Epidermal melanocyte (primary cell): ENCODE results near the gene FAM174C.
"Not testable (repeated sequence)": the region's sequence is repeated elsewhere in the genome, so short reads cannot be mapped to it uniquely, and the experiment has no call there.

Source experiments
- DNase-seq: peaks from one replicate; pipeline ENCODE4 v3.0.0; 2011; ENCODE audit warnings: low spot score; ENCODE audit not compliant: insufficient read length

Gene FAM174C

GRCh38 chr19:1296575-1297271, 21.4 kb downstream of the FAM174C start:
- no peak for DNase-seq

- no peak for DNase-seq
These were observed 22.9 kb downstream of the FAM174C start for GRCh38 chr19:1298235-1298634.

- DNase-seq, result no peak
These were observed 24.5 kb downstream of the FAM174C start for GRCh38 chr19:1299801-1300200.

DNA sequence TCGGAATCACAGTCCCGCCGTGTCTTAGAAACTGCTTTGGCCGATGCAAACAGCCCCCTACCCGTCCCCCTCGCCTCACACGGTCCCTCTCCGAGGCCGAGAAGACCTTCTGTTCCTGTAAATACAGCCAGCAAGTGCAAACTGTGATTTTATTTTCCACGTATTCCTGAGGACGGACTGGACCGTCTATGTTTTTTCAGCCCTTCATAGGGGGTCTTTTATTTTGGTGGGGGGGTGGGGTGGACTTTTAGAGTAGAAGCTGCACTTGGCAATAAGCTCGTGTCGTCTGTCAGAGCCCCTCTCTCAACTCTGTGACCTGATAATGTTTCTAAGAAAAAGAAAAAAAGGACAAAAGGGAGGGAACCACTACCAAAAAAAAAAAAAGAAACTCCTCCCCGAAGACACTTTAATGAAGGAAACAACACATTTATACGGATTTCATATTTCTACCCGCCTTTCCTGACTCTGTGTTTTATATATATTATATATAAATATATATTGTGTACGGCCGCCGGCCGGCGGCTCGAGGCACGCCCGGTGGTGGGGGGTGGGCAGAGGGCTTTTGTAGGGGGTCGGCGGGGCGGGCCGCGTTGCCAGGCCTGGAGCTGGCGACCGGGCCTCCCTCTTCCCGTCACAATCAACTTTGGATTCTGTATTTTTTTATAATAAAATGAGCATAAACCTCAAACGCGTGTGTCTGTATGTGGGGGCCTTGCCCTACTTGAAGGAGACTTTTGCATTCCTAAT, 25.6 kb downstream of the FAM174C start:
- no peak for DNase-seq

- no peak for DNase-seq
These were observed 27.4 kb downstream of the FAM174C start for GRCh38 chr19:1302533-1303239.

- DNase-seq, result no peak
These were observed 29.0 kb downstream of the FAM174C start for GRCh38 chr19:1304197-1304924.

GRCh38 chr19:1305354-1305753, 30.0 kb downstream of the FAM174C start:
- DNase-seq, result not testable (repeated sequence)

GRCh38 chr19:1307320-1307719, 32.0 kb downstream of the FAM174C start:
- no peak for DNase-seq

- DNase-seq, result no peak
These were observed 32.5 kb downstream of the FAM174C start for GRCh38 chr19:1307755-1308303.

GRCh38 chr19:1308718-1309117, 33.4 kb downstream of the FAM174C start:
- no peak for DNase-seq

DNA sequence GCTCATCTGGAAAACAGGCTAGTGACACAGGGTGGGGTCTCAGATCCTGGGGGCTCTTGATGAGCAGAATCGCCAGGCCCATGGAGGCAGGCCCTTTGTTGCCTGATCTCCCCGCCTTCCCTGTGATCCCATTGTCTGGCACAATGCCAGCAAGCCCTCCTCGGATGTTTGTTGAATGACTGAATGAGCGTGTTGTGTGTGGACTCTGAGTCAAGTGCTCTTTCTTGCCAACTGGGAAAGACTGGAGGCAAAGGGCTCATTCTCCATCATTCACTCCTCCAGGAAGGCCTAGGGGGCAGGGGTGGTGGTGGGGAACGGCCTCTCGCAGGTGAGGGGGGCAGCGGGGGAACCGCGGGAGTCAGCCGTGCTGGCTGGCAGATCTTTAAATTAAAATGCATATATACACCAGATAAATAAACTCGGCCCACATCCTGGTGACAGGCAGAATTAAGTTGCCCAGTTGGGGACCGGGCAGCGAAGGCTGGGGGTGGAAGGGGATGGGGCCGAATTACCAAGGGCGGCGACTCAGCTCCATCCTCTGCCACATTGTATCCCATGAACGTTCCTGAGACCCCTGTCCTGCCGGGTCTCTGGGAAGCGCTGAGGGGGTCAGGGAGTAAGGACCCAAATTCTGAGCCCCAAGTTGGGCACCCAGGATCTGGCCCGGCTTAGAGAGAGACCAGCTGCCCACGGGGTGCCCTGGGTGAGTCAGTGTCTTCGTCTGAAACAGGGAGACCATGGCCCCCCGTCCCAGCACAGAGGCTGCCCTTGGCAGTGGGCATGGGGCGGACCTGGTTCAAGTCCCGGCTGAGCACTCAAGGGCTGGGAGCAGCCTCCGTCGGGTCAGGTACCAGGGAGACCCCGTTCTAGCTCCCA, 34.9 kb downstream of the FAM174C start:
- DNase-seq, result no peak

DNA sequence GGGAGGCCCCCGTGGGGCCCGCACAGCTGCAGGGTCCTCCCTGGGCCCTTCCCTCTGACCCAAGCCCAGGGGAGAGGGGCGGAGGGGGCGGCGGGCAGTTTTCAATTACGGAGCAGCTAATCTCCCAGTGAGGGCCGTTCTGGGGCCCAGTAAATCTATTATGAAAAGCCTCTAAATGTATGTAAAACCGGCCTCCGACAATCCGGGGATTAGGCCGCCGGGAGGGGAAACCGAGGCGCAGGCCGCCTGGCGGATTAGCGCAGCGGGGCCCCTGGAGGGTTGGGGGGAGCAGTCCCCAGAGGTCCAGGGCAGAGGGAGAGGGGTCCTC, 35.5 kb downstream of the FAM174C start:
- no peak for DNase-seq

DNA sequence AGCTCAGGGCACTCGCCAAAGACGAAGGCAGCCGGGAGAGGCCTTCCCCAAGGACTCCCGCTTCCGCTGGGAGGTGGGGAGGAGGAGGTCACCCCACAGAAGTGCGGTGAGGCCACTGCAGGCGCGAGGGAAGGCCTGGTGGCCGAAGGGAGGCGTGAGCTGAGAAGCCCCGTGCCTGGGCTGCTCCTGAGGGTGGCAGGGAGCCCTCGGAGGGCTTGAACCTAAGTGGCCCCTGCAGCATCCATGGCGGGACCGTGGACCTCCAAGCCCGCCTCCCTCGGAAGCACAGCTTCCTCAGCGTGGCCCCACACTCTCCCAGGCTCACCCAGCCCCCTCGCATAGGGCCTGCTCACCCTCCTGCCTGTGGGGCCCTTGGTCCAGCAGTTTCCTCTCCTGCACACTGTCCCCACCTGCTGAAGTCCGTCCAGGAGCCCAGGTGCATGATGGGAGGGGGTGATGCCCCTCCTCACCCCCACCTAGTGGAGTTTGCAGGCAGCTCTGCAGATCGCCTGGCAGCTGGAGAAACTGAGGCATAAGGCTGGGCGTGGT, 36.3 kb downstream of the FAM174C start:
- DNase-seq, result no peak

GRCh38 chr19:1312767-1313694, 37.7 kb downstream of the FAM174C start:
- no peak for DNase-seq

DNA sequence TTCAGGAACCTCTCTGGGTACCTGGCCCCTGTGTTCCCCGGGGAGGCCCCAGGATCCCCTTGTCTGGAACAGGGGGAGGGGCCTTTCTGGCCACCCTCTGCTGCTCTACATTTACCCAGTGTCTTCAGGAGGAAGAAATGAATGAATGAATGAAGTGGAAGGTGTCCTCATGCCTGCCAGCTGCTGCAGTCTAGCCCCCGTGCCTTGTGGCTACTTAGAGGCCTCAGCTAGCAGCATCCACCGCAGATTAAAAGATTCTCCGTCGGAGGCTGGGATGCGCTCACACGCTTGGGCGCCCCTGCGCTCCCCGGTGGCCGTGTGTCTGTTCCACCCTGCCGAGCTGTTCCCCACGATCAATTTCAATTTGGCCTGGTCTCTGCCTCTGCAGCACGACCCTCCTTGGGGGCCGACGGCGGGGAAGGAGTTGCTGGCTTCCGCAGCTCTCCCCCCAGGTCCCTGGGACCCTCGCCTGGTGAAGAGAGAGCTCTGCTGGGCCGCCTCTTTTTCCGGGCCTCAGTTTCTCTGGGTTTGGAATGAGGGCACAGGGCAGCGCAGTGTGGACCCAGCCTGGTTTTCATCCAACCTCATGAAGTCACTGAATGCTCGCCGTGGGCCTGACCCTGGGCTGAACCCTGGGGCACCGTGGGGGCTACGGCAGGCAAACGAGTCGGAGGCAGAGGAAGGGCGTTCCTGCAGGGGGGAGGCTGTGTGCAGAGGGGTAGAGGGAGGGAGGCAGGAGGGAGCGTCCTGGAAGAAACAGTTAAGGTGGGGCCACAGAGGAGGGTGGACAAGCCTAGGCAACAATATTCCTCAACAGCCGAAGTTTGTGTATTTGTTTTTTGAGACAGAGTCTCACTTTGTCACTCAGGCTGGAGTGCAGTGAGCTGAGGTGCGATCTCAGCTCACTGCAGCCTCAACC, 38.6 kb downstream of the FAM174C start:
- no peak for DNase-seq

- DNase-seq, result peak; percentile 74
These were observed 40.3 kb downstream of the FAM174C start for GRCh38 chr19:1315470-1316166.

DNA sequence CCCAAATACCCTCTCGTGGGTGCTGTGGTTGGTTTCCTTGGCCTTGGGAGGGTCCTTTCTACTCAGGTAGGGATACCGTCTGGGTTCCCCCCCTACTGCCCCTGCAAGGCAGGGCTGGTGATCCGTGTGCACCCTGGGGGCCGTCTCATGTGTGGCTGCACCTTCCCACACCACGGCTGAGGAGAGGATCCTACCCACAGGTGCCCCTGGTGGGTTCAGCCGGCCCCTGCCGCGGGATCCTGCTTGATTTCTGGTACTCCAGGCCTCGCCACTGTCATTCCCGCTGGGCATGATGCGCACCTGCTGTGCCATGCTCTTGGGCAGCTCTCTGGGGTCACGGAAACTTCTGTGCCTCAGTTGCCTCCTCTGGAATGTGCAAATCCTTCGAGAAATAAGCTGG, 41.1 kb downstream of the FAM174C start:
- no peak for DNase-seq
